K562 (cell line): Measurements from ENCODE around the gene ARHGAP12. TPM values are rescaled to one million over a fixed set of nuclear protein-coding genes. Genes with fewer than 3 reads are reported as not detected.

ENCODE experiments used
- ATF7 ChIP-seq: fragments of 450-650 bp; IDR thresholded peaks from 2 replicates; pipeline ENCODE4 v1.7.1; 2014; ENCODE audit warnings: mild to moderate bottlenecking, moderate library complexity
- BMI1 ChIP-seq: fragments of 150-350 bp; IDR thresholded peaks from 2 replicates; pipeline ENCODE4 v1.6.1; 2014; ENCODE audit warnings: low read length
- ELK3 ChIP-seq: fragments of 450-650 bp; formaldehyde crosslinking; IDR thresholded peaks from 2 replicates; pipeline ENCODE4 v1.4.0; 2020; ENCODE audit warnings: mild to moderate bottlenecking
- ETV1 ChIP-seq: fragments of 450-650 bp; conservative IDR thresholded peaks from 2 replicates; pipeline ENCODE4 v1.6.1; 2016; ENCODE audit warnings: missing genetic modification characterization, control low read depth, low read depth, missing compliant biosample characterization
- FIP1L1 ChIP-seq: fragments of 200-400 bp; formaldehyde crosslinking; IDR thresholded peaks from 2 replicates; pipeline ENCODE4 v1.6.1; 2018; ENCODE audit warnings: mild to moderate bottlenecking, low read depth, low read length; ENCODE audit not compliant: poor library complexity, severe bottlenecking
- GABPB1 ChIP-seq: sonication (generic); formaldehyde crosslinking; IDR thresholded peaks from 2 replicates; pipeline ENCODE4 v1.8.0; 2022; ENCODE audit warnings: mild to moderate bottlenecking, missing genetic modification reagents
- HEY1 ChIP-seq: fragments of 250-450 bp; sonication (Bioruptor Pico); IDR thresholded peaks from 2 replicates; pipeline ENCODE4 v1.5.0; 2020; ENCODE audit warnings: mild to moderate bottlenecking, moderate library complexity, borderline replicate concordance
- HMG20B ChIP-seq: fragments of 250-450 bp; sonication (Bioruptor Pico); IDR thresholded peaks from 2 replicates; pipeline ENCODE4 v1.5.0; 2021; ENCODE audit warnings: mild to moderate bottlenecking
- RREB1 ChIP-seq: fragments of 250-450 bp; sonication (Bioruptor Pico); IDR thresholded peaks from 2 replicates; pipeline ENCODE4 v1.4.0; 2020
- SIN3B ChIP-seq: fragments of 450-650 bp; IDR thresholded peaks from 2 replicates; pipeline ENCODE4 v1.6.1; 2017; ENCODE audit warnings: low read depth, mild to moderate bottlenecking, moderate library complexity
- TAL1 ChIP-seq: fragments of 450-650 bp; IDR thresholded peaks from 2 replicates; pipeline ENCODE4 v1.6.1; 2016; ENCODE audit warnings: mild to moderate bottlenecking
- TCF7 ChIP-seq: sonication (generic); IDR thresholded peaks from 2 replicates; pipeline ENCODE4 v1.6.1; 2016; ENCODE audit warnings: antibody characterized with exemption, borderline replicate concordance
- XRCC3 ChIP-seq: fragments of 450-650 bp; IDR thresholded peaks from 2 replicates; pipeline ENCODE4 v1.6.1; 2017; ENCODE audit warnings: mild to moderate bottlenecking, moderate library complexity
- ZBTB8A ChIP-seq: fragments of 450-650 bp; IDR thresholded peaks from 2 replicates; pipeline ENCODE4 v1.6.1; 2018; ENCODE audit warnings: mild to moderate bottlenecking, moderate library complexity; ENCODE audit not compliant: partially characterized antibody
- ZNF3 ChIP-seq: fragments of 250-450 bp; sonication (Bioruptor Pico); IDR thresholded peaks from 2 replicates; pipeline ENCODE4 v1.5.0; 2021; ENCODE audit warnings: mild to moderate bottlenecking, moderate library complexity
- polyA plus RNA-seq, 8 experiments: library from polyadenylated mRNA; depleted of rRNA in 4 of 8; stranded (reverse) in 5 of 8; unstranded in 3 of 8; fragments of >200 nt; fragmentation: Nextera tagmentation in 2 of 8; fragmentation: Illumina TruSeq in 1 of 8; extraction: Ambion mirVana in 2 of 8; extraction: Trizol in 1 of 8; gene quantifications; 2 replicates each; pipeline versions ENCODE4 v1.2.1 to v1.2.3, GENCODE V29; 2011 to 2014; ENCODE audit warnings: inconsistent platforms in 1 of 8, missing spikeins in 1 of 8
- total RNA-seq, 7 experiments: library from RNA; depleted of rRNA in 6 of 7; stranded (reverse); fragments of >200 nt in 6 of 7; fragmentation: Illumina TruSeq in 2 of 7; extraction: Trizol in 2 of 7; gene quantifications; 2 replicates each; pipeline versions ENCODE4 v1.2.1 to v1.2.3, GENCODE V29; 2011 to 2021; ENCODE audit warnings: low replicate concordance in 1 of 7
- TF ChIP-seq, protein P1 (sequence below): fragments of 250-450 bp; sonication (Bioruptor Pico); IDR thresholded peaks from 2 replicates; pipeline ENCODE4 v1.4.0; 2020
- TF ChIP-seq, protein P2 (sequence below): fragments of 450-650 bp; IDR thresholded peaks from 2 replicates; pipeline ENCODE4 v1.7.0; 2016; ENCODE audit warnings: borderline replicate concordance
- TF ChIP-seq, protein P3 (sequence below): fragments of 250-450 bp; sonication (Bioruptor Pico); IDR thresholded peaks from 2 replicates; pipeline ENCODE4 v1.8.0; 2021; ENCODE audit warnings: moderate library complexity, mild to moderate bottlenecking, inconsistent platforms

ARHGAP12 gene
- total and polyA plus RNA-seq, 9 of the 15 experiments (the other 6 are each of a cell fraction or from before 2014, with no cell fraction given), result 4.4 to 18.7 (median 10.1) TPM

DNA sequence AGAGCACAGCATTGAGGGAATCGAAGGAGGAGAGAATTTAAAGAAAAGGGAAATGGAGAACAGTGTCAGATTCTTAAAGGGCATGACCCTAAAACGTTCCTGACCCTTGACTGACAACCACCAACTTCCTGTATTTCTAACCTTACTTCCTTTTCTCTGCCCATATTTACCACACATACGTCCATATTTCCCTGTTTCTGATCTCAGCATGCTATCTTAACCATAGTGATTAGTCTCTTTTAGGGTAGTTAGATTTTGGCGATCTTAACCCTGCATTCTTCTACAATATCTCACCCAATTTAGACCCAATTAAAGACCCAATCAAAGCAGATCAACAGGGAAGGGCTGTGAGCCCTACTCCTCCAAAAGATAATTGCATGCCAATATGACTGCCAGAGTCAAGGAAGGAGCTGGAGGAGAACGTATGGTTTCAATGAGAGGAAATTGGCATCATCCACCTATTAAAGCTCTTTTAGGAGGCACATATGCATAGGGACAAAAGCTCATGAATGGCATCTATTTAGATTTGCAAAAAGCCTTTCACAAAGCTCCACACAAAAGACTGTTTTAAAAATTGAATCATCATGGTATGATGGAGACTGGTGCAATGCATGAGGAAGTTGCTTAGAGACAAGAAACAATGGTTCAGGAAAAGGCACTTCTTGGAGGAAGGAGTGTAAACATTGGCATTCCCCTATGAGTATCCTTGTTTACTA is 49.0 kb upstream of the ARHGAP12 start (continued):
- TF ChIP-seq HEY1 (CRISPR knock-in tag) (no peak), ZBTB8A (no peak), BMI1 (no peak), GABPB1 (CRISPR knock-in tag) (0 out of 2 replicates have a peak, but pooled peaks have one; percentile 19), ETV1 (tag) (0 out of 2 replicates have a peak, but pooled peaks have one; percentile 13), HMG20B (no peak), TAL1 (no peak), RREB1 (CRISPR knock-in tag) (no peak), TCF7 (no peak), XRCC3 (no peak), ELK3 (CRISPR knock-in tag) (no peak), SIN3B (0 out of 2 replicates have a peak, but pooled peaks have one; percentile 1), FIP1L1 (no peak), ATF7 (no peak), ZNF3 (no peak)
- TF ChIP-seq, protein P1, sequence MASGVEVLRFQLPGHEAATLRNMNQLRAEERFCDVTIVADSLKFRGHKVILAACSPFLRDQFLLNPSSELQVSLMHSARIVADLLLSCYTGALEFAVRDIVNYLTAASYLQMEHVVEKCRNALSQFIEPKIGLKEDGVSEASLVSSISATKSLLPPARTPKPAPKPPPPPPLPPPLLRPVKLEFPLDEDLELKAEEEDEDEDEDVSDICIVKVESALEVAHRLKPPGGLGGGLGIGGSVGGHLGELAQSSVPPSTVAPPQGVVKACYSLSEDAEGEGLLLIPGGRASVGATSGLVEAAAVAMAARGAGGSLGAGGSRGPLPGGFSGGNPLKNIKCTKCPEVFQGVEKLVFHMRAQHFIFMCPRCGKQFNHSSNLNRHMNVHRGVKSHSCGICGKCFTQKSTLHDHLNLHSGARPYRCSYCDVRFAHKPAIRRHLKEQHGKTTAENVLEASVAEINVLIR (CRISPR knock-in tag), result no peak
- TF ChIP-seq, protein P2, sequence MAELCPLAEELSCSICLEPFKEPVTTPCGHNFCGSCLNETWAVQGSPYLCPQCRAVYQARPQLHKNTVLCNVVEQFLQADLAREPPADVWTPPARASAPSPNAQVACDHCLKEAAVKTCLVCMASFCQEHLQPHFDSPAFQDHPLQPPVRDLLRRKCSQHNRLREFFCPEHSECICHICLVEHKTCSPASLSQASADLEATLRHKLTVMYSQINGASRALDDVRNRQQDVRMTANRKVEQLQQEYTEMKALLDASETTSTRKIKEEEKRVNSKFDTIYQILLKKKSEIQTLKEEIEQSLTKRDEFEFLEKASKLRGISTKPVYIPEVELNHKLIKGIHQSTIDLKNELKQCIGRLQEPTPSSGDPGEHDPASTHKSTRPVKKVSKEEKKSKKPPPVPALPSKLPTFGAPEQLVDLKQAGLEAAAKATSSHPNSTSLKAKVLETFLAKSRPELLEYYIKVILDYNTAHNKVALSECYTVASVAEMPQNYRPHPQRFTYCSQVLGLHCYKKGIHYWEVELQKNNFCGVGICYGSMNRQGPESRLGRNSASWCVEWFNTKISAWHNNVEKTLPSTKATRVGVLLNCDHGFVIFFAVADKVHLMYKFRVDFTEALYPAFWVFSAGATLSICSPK, result no peak
- TF ChIP-seq, protein P3, sequence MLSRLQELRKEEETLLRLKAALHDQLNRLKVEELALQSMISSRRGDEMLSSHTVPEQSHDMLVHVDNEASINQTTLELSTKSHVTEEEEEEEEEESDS (CRISPR knock-in tag), result no peak
